Activated T-cell treated with anti-CD3 and anti-CD28 coated beads, Interleukin-2, amount 50 U/mL, for 1 hour (primary cell): ENCODE results near the gene NCOA3.
"Not testable (repeated sequence)": the region's sequence is repeated elsewhere in the genome, so short reads cannot be mapped to it uniquely, and the experiment has no call there.

ENCODE experiments used
- DNase-seq: peaks from one replicate; pipeline ENCODE4 v3.0.0-alpha.2; 2020

The NCOA3 gene

DNA sequence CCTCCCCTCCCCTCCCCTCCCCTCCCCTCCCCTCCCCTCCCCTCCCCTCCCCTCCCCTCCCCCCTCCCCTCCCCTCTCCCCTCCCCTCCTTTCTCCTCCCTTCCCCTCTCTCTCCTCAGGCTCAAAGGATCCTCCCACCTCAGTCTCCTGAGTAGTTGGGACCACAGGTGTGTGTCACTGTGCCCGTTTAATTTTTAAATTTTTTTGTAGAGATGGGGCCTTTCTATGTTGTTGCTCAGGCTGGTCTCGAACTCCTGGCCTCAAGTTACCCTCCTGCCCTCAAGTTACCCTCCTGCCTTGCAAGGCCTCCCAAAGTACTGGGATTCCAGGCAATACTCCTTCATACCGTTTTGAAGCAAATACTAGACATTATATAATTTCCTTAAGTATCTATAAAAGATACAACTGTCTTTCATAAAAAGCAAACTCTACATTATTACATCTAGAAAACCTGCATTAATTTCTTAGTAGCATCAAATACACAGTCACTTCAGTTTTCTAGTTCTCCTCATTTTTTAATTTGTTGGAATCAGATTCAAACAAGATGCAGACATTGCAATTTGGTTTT is 39.8 kb downstream of the NCOA3 start:
- no peak for DNase-seq

DNA sequence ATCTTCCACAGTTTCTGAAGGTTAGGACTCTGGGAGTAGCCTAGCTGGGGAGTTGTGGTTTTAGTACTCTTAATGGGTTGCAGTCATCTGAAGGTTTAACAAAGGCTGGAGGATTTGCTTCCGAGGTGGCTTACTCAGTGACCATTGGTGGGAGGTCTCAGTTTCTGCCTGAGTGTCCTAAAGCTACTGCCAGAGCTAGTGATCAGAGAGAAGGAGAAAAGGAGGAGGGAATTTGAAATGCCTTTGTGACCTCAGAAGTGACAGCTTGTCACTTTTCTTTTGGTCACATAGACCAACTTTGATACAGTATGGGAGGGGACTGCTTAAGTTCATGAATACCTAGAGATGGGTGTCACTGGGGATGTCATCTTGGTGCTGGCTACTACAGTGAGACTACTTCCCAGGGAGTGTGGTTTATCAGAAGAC is 41.3 kb downstream of the NCOA3 start:
- no peak for DNase-seq

DNA sequence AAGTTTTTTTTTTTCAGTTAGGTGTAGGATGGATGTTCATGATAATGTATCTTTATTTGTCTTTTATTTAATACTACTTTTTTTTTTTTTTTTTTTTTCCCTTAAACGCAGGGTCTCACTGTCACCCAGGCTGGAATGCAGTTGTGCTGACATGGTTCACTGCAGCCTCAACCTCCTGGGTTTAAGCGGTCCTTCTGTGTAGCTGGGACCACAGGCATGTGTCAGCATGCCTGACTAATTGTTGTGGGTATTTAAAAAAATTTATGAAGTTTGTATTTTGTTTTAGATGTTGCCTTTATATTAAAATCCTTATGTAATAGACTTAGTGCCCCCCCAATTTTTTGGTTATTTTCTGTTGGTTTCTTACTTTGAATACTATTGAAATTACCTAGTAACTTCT is 42.6 kb downstream of the NCOA3 start:
- no peak for DNase-seq

DNA sequence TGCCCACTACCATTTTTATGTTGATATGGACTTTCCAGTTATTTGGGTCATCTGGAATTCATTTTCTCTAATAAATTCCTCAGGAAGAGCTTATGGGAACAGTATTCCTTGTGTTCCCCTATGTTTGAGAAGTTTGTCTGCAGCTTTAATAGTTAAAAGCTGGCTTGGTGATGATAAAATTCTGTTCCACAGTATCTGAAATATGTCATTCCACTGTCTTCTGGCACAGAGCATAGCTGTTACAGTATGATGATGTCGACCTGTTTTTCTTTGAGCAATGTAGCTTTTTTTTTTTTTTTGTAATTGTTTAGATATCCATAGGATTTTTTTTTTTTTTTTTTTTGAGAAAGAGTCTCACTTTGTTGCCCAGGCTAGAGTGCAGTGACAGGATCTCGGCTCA is 43.2 kb downstream of the NCOA3 start:
- DNase-seq: no peak

DNA sequence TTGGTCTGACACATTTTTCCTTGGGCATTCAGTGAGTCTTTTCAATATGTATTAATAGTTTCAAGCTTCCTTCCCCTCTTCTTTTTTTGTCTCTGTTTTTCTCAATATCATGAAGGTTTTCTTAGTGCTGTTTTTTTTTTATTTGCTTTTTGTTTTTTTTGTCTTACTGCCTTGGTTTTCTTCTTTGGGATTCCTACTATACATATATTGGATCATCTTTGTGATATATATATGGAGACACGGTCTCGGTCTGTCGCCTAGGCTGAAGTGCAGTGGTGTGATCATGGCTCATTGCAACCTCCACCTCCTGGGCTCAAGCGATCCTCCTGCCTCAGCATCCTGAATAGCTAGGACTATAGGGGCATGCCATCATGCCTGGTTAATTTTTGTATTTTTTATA is 43.8 kb downstream of the NCOA3 start:
- no peak for DNase-seq

DNA sequence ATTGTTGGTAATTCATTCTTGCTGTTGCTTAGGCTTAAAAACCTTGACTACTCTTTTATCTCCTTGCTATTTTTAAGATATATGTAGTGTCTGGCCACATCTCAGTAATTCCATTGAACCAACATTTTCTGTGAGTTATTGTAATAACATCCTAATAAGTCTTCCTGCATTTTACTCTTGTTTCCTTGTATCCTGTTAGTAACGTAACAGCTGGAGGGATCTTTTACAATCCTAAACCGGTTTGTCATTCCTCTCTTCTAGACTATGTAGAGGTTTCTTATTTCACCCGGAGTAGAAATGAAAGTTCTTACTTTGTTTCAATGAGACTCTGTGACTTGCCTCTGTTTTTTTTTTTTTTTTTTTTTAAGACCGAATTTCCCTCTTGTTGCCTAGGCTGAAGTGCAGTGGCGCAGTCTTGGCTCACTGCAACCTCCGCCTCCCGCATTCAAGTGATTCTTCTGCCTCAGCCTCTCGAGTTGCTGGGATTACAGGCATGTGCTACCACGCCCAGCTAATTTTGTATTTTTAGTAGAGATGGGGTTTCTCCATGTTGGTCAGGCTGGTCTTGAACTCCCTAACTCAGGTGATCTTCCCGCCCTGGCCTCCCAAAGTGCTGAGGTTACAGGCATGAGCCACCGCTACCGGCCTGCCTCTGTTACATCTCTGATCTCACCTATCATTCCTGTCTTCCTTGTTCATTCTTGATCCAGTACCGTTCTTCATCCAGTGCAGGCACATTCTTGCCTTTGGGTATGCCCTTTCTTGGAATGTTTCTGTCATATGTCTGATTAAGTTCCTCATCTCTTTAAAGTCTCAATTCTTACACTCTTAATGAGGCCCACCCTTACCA is 44.7 kb downstream of the NCOA3 start:
- no peak for DNase-seq

DNA sequence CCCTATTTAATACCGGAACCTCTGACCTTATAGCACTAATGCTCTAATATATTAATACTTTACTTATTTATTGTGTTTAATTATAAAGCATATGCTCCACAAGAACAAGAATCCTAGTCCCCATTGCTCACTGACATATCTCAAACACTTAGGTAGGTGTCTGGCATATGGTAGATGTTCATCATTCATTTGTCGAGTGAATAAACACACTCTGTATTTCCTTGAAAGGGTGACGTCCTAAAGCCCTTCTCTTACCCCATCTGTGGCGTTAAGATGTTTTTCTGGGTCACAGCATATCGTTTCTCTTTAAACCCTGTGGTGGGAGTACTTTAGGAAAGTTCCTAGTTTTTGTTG is 45.3 kb downstream of the NCOA3 start:
- DNase-seq: no peak

DNA sequence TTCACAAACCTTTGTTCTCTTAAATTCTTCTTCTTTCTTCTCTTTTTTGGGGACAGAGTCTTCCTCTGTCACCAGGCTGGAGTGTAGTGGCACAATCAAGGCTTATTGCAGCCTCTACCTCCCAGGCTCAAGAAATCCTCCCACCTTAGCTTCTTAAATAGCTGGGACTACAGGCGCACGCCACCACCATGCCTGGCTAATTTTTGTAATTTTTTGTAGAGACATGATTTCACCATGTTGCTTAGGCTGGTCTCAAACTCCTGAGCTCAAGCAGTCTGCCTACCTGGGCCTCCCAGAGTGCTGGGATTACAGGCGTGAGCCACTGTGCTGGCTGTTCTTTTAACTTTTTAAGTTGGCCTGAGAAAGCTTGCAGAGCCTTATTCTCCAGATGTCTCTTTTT is 48.0 kb downstream of the NCOA3 start:
- DNase-seq: no peak

DNA sequence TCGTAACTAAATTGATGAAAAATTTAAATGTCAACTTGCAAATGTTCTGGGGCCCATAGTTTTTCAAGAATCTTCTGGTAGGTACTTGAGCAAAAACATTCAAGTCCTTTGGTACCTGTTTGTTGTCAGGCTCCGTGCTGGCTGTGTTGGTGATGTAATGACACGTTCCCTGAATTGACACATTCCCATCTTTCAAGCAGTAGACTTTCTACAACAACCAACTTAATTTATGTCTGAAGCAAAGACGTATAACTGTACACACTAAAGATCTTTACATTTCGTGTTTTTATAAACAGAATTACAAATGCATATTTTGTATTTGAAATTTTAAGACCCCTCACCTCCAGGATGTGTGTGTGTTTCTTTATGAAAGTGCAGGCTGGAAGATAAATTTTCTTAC is 49.5 kb downstream of the NCOA3 start:
- no peak for DNase-seq

DNA sequence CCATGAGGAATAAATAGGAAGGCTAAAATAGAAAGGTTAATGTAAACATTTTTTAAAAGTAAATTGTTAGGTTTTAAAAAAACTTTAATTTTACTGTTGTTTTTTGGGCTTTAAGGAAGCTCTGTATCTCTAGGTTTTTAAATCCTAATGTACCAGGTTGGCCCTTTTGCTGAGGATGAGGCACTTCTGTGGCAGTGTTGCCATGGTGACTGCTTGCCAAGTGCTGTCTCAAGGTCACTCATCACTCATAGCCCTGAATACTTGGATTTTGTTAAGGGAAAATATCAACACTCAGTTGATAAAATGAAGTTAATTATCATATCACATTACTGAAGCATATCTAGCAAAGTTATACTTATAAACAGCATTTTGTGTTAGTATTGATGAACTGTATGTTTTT is 50.2 kb downstream of the NCOA3 start:
- no peak for DNase-seq

DNA sequence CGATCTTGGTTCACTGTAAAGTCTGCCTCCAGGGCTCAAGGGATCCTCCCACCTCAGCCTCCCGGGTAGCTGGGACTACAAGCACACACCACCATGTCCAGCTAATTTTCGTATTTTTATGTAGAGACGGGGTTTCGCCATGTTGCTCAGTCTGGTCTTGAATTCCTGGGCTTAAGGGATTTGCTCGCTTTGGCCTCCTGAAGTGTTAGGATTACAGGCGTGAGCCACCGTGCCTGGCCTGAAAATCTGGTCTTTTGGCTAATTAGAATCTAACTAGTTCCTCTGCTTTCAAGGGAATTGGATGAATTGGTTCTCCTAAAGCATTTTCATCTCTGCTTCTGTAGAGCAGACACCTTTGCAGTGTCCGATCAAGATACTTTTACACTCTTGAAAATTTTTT is 51.3 kb downstream of the NCOA3 start:
- no peak for DNase-seq

DNA sequence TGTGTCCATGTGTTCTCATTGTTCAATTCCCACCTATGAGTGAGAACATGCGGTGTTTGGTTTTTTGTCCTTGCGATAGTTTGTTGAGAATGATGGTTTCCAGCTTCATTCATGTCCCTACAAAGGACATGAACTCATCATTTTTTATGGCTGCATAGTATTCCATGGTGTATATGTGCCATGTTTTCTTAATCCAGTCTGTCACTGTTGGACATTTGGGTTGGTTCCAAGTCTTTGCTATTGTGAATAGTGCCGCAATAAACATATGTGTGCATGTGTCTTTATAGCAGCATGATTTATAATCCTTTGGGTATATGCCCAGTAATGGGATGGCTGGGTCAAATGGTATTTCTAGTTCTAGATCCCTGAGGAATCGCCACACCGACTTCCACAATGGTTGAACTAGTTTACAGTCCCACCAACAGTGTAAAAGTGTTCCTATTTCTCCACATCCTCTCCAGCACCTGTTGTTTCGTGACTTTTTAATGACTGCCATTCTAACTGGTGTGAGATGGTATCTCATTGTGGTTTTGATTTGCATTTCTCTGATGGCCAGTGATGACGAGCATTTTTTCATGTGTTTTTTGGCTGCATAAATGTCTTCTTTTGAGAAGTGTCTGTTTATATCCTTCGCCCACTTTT is 52.0 kb downstream of the NCOA3 start:
- not testable (repeated sequence) for DNase-seq

DNA sequence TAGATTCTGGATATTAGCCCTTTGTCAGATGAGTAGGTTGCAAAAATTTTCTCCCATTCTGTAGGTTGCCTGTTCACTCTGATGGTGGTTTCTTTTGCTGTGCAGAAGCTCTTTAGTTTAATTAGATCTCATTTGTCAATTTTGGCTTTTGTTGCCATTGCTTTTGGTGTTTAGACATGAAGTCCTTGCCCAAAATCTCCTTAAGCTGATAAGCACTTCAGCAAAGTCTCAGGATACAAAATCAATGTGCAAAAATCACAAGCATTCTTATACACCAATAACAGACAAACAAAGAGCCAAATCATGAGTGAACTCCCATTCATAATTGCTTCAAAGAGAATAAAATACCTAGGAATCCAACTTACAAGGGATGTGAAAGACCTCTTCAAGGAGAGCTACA is 52.6 kb downstream of the NCOA3 start:
- DNase-seq: not testable (repeated sequence)

DNA sequence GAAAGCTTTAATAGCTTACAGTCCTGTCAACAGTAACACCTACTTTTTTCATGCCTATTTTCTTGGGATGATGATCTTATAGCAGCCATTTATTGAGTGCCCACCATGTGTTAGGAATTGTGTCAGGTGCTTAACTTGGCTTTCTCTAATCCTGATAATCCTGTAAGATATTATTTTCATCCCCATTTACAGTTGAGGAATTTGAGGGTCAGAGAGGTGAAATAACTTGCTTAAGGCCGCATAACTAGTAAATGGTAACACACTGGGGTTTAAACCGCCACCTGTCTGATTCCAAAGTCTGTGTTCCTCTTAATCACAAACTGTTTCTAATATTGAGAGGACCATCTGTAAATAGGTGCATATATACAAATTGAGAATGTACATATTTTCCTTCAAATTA is 55.5 kb downstream of the NCOA3 start:
- no peak for DNase-seq

DNA sequence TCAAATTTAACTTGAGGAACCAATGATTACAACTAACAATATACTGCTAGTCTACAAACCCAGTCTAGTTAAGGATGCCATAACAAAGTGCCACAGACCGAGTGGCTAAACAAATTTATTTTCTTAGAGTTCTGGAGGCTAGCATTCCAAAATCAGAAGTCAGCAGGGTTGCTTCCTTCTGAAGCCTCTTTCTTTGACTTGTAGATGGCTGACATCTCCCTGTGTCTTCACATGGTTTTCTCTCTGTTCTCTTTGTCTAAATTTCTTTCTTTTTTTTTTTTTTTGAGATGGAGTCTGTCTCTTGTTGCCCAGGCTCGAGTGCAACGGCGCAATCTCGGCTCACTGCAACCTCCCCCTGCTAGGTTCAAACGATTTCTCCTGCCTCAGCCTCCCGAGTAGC is 56.1 kb downstream of the NCOA3 start:
- no peak for DNase-seq

DNA sequence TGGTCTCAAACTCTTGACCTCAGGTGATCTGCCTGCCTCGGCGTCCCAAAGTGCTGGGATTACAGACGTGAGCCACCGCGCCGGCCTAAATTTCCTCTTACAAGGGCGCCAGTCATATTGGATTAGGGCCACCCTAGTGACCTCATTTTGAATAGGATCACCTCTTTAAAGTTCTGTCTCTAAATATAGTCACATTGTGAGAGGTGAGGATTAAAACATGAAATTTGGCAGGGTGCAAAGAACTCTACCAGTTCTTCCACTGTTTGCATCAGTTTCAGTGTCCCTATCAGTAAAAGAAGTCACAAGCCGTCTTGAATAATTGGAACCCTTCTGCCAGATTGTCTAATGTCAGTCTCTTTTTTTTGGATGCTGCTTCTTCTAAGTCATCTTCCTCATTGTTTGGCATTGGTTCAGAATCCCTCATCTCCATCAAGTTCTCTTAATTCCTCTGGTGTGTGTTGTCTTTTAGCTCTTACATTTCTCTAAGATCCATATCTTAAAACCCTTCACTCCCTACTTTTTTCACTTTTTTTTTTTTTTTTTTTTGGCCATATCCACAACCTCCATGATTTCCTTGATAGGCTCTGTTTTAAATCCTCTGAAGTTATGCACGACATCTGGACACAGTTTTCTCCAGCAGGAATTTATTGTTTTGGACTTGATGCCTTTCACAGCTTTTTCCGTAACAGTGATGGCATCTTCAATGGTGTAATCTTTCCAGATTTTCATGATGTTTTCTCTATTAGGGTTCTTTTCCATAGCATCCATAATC is 56.8 kb downstream of the NCOA3 start:
- no peak for DNase-seq

DNA sequence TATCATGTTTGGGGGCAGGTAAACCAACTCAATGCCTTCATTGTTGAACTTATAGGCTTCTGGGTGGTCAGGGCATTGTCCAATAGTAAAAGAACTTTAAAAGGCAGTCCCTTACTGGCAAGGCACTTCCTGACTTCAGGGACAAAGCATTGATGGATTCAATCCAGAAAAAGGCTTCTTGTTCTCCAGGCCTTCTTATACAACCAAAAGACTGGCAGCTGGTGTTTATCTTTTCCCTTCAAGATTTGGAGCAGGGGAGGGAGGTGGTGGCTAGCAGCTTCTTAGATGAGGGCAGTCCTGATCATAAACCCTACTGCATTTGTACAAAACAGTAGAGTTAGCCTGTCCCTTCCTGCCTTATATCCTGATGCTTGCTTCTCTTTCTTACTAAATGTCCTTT is 57.5 kb downstream of the NCOA3 start:
- no peak for DNase-seq

DNA sequence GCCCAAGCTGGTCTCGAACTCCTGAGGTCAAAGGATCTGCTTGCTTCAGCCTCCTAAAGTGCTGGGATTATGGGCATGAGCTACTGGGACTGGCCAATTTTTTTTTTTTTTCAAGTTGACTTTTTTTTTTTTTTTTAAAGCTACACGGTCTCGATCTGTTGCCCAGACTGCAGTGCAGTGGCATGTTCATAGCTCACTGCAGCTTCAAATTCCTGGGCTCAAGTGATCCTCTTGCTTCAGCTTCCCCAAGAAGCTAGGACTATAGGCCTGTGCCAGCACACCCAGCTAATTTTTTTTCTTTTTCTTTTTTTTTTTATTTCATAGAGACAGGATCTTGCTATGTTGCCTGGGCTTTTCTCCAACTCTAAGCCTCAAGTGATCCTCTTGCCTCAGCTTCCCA is 59.5 kb downstream of the NCOA3 start:
- DNase-seq: no peak

DNA sequence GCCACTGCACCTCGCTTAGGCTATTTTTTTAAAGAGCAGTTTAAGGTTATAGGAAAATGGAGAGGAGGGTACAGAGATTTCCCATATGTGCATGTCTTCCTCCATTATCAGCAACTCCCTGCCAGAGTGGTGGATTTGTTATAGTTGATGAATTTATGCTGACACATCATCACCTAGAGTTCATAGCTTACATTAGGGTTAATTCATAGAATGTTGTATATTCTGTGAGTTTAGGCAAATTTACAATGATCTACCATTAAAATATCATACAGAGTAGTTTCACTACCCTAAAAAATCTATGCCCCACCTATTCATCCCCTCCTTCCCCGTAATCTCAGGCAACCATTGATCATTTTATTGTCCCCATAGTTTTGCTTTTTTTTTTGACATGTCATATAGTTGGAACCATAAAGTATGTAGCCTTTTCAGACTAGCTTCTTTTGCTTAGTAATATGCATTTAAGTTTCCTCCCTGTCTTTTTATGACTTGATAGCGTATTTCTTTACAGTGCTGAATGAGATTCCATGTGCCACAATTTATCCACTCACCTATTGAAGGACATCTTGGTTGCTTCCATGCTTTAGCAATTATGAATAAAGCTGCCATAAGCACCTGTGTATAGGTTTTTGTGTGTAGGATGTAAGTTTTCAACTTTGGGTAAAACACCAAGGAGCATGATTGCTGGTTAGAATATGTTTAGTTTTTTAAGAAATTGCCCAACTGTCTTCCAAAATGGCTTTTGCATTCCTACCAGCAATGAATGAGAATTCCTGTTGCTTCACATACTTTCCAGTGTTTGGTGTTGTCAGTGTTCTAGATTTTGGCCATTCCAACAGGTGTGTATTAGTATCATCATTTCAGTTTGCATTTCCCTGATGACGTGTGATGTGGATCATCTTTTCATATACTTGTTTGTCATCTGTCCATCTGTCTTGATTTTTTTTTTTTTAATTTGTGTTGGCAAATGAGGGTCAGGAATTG is 60.2 kb downstream of the NCOA3 start:
- DNase-seq: no peak

DNA sequence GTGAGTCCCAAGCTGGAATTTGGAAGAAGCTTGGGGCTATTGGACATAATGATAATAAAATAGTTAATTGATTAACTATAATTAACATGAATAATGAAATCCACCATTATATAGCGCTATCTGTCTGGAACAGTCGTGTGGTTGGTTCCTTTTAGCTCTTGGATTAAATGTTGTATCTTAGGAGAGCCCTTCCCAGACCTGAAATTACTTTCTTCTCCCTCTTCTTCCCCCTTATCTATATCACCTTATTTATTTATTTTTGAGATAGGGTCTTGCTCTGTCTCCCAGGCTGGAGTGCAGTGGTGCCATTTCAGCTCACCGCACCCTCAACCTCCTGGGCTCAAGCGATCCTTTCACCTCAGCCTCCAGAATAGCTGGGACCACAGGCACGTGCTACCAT is 64.6 kb downstream of the NCOA3 start:
- DNase-seq: no peak

DNA sequence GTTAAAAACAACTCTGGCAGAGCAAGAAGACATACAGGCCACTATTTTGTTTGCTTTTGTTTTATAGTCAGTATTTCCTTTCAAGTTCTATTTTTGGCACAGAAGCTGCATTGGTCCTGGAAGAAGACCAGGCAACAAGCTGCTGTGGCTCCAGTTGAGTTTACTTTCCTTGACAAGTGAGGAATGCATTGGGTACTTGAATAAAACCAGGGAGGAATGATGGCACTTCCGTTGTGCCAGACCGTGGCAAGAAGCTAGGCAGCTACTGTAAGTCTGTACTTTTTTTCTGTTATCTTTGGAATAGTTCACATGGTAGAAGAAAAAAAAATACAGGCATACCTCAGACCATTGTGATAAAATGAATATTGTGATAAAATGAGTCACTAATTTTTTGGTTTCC is 66.3 kb downstream of the NCOA3 start:
- DNase-seq: no peak

DNA sequence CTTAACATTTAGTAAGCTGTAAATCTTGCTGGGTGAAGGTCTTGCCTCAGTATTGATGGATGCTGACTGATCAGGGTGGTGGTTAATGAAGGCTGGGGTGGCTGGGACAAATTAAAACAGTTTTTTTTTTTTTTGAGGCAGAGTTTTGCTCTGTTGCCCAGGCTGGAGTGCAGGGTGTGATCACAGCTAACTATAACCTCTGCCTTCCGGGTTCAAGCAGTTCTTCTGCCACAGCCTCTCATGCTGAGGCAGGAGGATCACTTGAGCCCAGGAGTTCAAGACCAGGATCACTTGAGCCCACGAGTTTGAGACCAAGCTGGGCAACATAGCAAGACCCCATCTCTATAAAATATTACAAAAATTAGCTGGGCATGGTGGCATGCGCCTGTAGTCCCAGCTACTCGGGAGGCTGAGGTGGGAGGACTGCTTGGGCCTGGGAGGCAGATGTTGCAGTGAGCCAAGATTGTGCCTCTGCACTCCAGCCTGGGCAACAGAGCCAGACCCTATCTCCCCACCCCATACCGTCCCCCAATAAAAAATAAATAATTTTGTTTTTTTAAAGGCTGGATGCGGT is 67.2 kb downstream of the NCOA3 start:
- DNase-seq: no peak
